ENCODE measurements around the gene ZBTB39. TPM values are rescaled to one million over a fixed set of nuclear protein-coding genes. Genes with fewer than 3 reads are reported as not detected.

ZBTB39 gene
- total RNA-seq, 1 donor from 2014 or later, result 2.7 TPM

DNA sequence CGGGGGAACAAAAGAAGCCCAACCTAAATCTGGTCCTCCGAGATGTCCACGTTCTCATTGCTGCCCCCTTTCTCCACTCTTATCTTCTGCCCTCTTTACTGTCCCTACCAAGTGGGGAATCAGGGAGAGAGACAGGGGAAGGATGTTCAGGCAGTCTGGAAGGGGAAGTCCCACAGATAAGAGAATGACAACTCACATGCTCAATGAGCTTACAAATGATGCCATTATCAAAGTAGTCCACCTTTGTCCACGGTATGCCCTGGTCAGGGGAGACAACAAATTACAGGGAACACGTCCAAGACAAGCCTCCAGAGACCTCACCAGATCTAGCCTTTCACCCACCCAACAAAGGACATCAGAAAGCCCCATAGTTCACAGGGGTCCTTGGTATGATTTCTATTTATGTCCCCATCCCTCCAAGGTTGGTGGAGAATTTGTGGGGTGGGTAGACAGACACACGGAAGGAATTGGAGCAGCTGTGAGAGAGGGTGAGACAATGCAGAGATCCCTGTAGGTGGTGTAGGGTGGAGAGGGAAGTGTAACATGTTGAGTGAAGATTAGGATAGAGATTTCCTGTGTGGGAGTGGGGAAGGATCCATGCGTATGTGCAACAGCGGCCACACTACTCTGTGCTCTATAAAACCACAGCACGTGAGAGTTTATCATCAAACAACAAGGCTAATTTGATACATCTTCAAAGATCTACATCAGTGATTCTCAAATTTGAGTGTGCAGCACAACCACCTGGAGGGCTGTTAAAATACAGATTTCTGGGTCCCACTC is 32.9 kb upstream of the ZBTB39 start:
- no peaks in the 10 kb centered on the region for H3K4me1 ChIP-seq
- H3K27ac ChIP-seq (replicated peaks), result no peak overlapping the region
- H3K36me3 ChIP-seq, result no peaks in the 10 kb centered on the region
- H3K27me3 ChIP-seq (ENCODE audit: low read depth), result peaks cover 28% of the 10 kb centered on the region
- TF ChIP-seq, protein P1, sequence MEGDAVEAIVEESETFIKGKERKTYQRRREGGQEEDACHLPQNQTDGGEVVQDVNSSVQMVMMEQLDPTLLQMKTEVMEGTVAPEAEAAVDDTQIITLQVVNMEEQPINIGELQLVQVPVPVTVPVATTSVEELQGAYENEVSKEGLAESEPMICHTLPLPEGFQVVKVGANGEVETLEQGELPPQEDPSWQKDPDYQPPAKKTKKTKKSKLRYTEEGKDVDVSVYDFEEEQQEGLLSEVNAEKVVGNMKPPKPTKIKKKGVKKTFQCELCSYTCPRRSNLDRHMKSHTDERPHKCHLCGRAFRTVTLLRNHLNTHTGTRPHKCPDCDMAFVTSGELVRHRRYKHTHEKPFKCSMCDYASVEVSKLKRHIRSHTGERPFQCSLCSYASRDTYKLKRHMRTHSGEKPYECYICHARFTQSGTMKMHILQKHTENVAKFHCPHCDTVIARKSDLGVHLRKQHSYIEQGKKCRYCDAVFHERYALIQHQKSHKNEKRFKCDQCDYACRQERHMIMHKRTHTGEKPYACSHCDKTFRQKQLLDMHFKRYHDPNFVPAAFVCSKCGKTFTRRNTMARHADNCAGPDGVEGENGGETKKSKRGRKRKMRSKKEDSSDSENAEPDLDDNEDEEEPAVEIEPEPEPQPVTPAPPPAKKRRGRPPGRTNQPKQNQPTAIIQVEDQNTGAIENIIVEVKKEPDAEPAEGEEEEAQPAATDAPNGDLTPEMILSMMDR (IDR thresholded peaks at IDR 0.05; ENCODE audit: borderline replicate concordance), result no peak
- no peak for DNase-seq
- no peak overlapping the region for H3K4me3 ChIP-seq
- H3K9me3 ChIP-seq (replicated peaks), result no peaks in the 10 kb centered on the region
- intact Hi-C loops (cut with micrococcal nuclease), result no loop called here

DNA sequence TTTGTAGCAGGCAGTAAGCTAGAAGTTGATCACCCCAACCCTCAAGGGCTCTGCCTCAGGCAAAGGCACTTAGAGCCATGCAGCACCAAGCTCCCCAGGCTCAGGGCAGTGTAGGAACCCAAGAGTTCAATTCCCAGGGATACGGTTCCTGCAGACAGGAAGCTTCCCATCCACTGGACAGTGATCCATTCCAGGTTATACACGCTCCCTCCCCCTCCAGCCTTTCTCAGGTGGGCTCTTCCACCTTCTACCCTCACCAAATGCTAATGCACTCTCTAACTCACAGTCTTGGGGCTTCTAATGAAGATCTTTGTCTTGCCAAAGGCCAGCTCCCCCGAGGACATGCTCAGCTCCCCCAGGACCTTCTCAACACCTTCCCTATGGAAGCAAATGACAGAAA is 30.9 kb upstream of the ZBTB39 start:
- TF ChIP-seq, protein P1 (IDR thresholded peaks at IDR 0.05; ENCODE audit: borderline replicate concordance), result no peak
- intact Hi-C loops (cut with micrococcal nuclease), result no loop called here

DNA sequence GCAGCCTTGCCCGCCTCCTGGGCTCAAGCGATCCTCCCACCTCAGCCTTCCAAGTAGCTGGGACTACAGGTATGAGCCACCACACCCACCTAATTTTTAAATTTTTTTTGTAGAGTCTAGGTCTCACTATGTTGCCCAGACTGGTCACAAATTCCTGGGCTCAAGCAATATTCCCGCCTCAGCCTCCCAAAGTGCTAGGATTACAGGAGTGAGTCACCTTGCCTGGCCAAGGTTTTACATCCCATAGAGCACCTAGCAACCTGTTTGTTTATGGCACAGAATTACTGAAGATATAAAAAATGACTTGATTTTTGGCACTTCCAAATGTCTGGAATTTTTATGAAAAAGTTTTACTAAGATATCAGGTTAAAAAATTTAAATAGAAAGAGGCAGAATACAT is 27.1 kb upstream of the ZBTB39 start:
- no peak overlapping the region for H3K4me3 ChIP-seq
- intact Hi-C loops (cut with micrococcal nuclease), result no loop called here
- H3K36me3 ChIP-seq, result no peaks in the 10 kb centered on the region
- H3K9me3 ChIP-seq (replicated peaks), result no peaks in the 10 kb centered on the region
- H3K27me3 ChIP-seq (ENCODE audit: low read depth), result peaks cover 22% of the 10 kb centered on the region
- TF ChIP-seq, protein P1 (IDR thresholded peaks at IDR 0.05; ENCODE audit: borderline replicate concordance), result no peak
- DNase-seq, result no peak
- no peaks in the 10 kb centered on the region for H3K4me1 ChIP-seq
- no peak overlapping the region for H3K27ac ChIP-seq (replicated peaks)

More for the DNA sequence above, 30.9 kb upstream of the ZBTB39 start:
- H3K36me3 ChIP-seq, result no peaks in the 10 kb centered on the region
- DNase-seq, result no peak
- no peaks in the 10 kb centered on the region for H3K9me3 ChIP-seq (replicated peaks)
- no peak overlapping the region for H3K4me3 ChIP-seq
- H3K27me3 ChIP-seq (ENCODE audit: low read depth), result peaks cover 10% of the 10 kb centered on the region
- H3K27ac ChIP-seq (replicated peaks), result no peak overlapping the region
- no peaks in the 10 kb centered on the region for H3K4me1 ChIP-seq

DNA sequence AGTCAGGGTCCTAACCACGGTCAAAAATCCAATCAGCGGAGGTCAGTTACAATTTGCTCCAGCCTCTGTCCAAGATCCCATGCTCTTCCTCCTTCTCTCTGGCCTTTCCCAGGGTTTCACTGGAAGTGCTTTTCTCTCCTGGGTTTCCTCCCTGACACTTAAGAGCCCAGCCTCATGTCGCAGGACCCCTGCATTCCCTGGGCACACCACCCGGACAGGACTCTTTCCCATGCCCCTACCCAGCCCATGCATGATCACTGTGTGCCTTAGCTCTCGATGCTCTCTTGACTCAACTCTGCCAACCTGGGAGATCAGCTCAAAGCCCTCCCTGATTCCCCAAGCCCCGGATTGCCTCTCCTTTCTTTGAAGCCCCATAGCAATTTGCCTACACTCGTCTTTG is 25.4 kb upstream of the ZBTB39 start:
- TF ChIP-seq, protein P1 (IDR thresholded peaks at IDR 0.05; ENCODE audit: borderline replicate concordance), result no peak
- Histone ChIP-seq H3K36me3 (no peaks in the 10 kb centered on the region), H3K27me3 (ENCODE audit: low read depth) (peaks cover 37% of the 10 kb centered on the region), H3K4me1 (no peaks in the 10 kb centered on the region), H3K4me3 (no peak overlapping the region), H3K27ac (replicated peaks) (no peak overlapping the region), H3K9me3 (replicated peaks) (no peaks in the 10 kb centered on the region)
- intact Hi-C loops (cut with micrococcal nuclease), result no loop called here
- DNase-seq, result no peak

DNA sequence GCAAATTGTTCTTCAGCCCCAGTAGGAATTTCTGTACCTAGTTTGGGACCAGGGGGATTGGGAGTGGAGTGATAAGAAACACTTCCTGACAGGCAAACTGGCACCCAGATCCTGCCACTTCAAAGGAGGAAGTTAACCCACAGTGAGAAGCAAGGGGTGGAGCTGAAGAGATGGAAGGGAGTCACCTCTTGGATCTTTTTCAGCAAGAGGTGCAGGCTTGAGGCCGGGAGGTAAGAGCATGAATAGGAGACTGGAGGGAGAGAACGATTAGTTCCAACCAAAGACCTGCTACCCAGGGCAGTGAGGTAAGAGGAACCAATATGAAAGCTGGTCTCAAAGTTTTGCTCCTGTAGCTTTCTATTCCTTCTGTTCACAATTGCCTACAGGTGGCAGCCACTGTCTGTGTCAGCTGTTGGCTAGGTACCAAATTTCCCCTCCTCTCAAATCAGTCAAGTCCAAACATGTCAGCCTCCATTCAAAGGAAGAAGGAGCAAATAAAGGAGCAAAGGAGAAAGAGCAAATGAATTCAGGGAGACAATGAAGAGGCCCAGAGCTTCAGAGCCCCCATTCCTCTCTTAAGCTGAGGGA is 24.9 kb upstream of the ZBTB39 start:
- Histone ChIP-seq H3K36me3 (no peaks in the 10 kb centered on the region), H3K4me3 (no peak overlapping the region), H3K4me1 (no peaks in the 10 kb centered on the region), H3K27me3 (ENCODE audit: low read depth) (peaks cover 43% of the 10 kb centered on the region), H3K9me3 (replicated peaks) (no peaks in the 10 kb centered on the region), H3K27ac (replicated peaks) (no peak overlapping the region)
- TF ChIP-seq, protein P1 (IDR thresholded peaks at IDR 0.05; ENCODE audit: borderline replicate concordance), result no peak
- intact Hi-C loops (cut with micrococcal nuclease), result no loop called here
- DNase-seq, result no peak

Measured in left ventricle myocardium inferior (tissue), 1 donor.